Erythroblast (primary cell): ENCODE measurements around the gene TNFSF13B.

Source experiments
- GATA1 ChIP-seq: IDR thresholded peaks from 2 replicates; pipeline ENCODE4 v1.6.1; 2011; ENCODE audit warnings: low read depth, mild to moderate bottlenecking, control low read depth, low read length, moderate library complexity
- POLR2A ChIP-seq: IDR thresholded peaks from 2 replicates; pipeline ENCODE4 v1.6.1; 2011; ENCODE audit warnings: mild to moderate bottlenecking, low read length

- TF ChIP-seq POLR2A, result no peak
- no peak for TF ChIP-seq GATA1
Measured at GRCh38 chr13:108322206-108322824, 52.8 kb downstream of the TNFSF13B start.
